Spinal cord (tissue), 4 donors: Measurements from ENCODE around the gene NEUROG1. TPM values are rescaled to one million over a fixed set of nuclear protein-coding genes. Genes with fewer than 3 reads are reported as not detected.

ENCODE experiments used
- polyA plus RNA-seq, 2 donors: library from polyadenylated mRNA; unstranded; fragments of 120-200 nt; gene quantifications; one replicate each; pipeline ENCODE4 v1.2.1, GENCODE V29; 2013; ENCODE audit not compliant: insufficient read length in 2 of 2
- total RNA-seq, 2 donors: library from RNA; depleted of rRNA in 1 of 2; stranded (reverse); fragments of 120-200 nt in 1 of 2; fragments of >200 nt in 1 of 2; gene quantifications; one replicate each; pipeline versions ENCODE4 v1.2.3 to v1.2.4, GENCODE V29; 2013 to 2014

Gene NEUROG1
- total and polyA plus RNA-seq, 4 donors = 0.39 TPM; not detected in 3

Other genes with a start within 250 kb of the NEUROG1 start
- gene MACROH2A1, start 136.7 kb downstream of the NEUROG1 start, total RNA-seq = 100 to 1,000 TPM; 135 to 167 TPM
- gene MACROH2A1, start 136.7 kb downstream of the NEUROG1 start, polyA plus RNA-seq = 100 to 1,000 TPM; 190 to 191 TPM
- gene DCANP1, start 88.6 kb downstream of the NEUROG1 start, total RNA-seq = under 1 TPM in 1 of 2 donors, not detected in 1; 0.10 TPM
- under 1 TPM in 1 of 2 donors, not detected in 1; 0.11 TPM for gene DCANP1, start 88.6 kb downstream of the NEUROG1 start, polyA plus RNA-seq
- gene TIFAB, start 83.6 kb downstream of the NEUROG1 start, total RNA-seq = under 1 TPM; 0.06 to 0.10 TPM
- gene TIFAB, start 83.6 kb downstream of the NEUROG1 start, polyA plus RNA-seq = not detected
- 10 to 100 TPM; 13.0 to 17.0 TPM for gene CXCL14, start 43.0 kb upstream of the NEUROG1 start, total RNA-seq
- 10 to 100 TPM; 20.4 to 22.2 TPM for gene CXCL14, start 43.0 kb upstream of the NEUROG1 start, polyA plus RNA-seq